Prostate gland (tissue), 2 donors: ENCODE data around the gene AP1S1. TPM values are rescaled to one million over a fixed set of nuclear protein-coding genes. Genes with fewer than 3 reads are reported as not detected.

Experiments
- DNase-seq: peaks from one replicate; pipeline ENCODE4 v3.0.0-alpha.2; 2019; ENCODE audit warnings: low spot score
- H3K27ac ChIP-seq, 2 donors: fragments of 200-600 bp; sonication (generic); 2 replicates each; pipeline ENCODE4 v1.5.1; 2017 to 2019
- H3K27me3 ChIP-seq: fragments of 200-600 bp; sonication (generic); replicated peaks from 2 replicates; pipeline ENCODE4 v1.5.1; 2019; ENCODE audit not compliant: insufficient read depth
- H3K36me3 ChIP-seq, 2 donors: fragments of 200-600 bp; sonication (generic); 1 replicate in 1 of 2; 2 replicates in 1 of 2; pipeline versions ENCODE4 v1.5.1 to v1.8.1; 2017 to 2019
- H3K4me1 ChIP-seq: fragments of 200-600 bp; sonication (generic); replicated peaks from 2 replicates; pipeline ENCODE4 v1.5.1; 2019
- H3K4me3 ChIP-seq, 2 donors: fragments of 200-600 bp; sonication (generic); 2 replicates each; pipeline ENCODE4 v1.5.1; 2017 to 2019
- H3K9me3 ChIP-seq: fragments of 200-600 bp; sonication (generic); 2 replicates; pipeline ENCODE4 v1.5.1; 2017
- POLR2A ChIP-seq: fragments of 450-650 bp; IDR thresholded peaks from one replicate; pipeline ENCODE4 v1.6.1; 2016; ENCODE audit warnings: antibody characterized with exemption, mild to moderate bottlenecking
- POLR2AphosphoS5 ChIP-seq: sonication (generic); formaldehyde crosslinking; IDR thresholded peaks from one replicate; pipeline ENCODE4 v1.6.1; 2017; ENCODE audit warnings: antibody characterized with exemption
- WGBS: methylation state at CpG from one replicate; pipeline ENCODE4 v1.1.5; 2018; 5-methylcytosine and 5-hydroxymethylcytosine counted together
- intact Hi-C: fragments of 100-400 bp; cut with DNase I; formaldehyde crosslinking; loops from one replicate; pipeline ENCODE4 v1.14.2; 2022
- total RNA-seq, 2 donors: library from RNA; depleted of rRNA; stranded (reverse); fragments of >200 nt; gene quantifications; one replicate each; pipeline ENCODE4 v1.1.0, GENCODE V29; 2016
- TF ChIP-seq, protein P1 (sequence below), 4 experiments: fragments of 200-600 bp in 2 of 4; fragments of 450-650 bp in 2 of 4; sonication (generic) in 2 of 4; IDR thresholded peaks; 1 replicate in 3 of 4; 2 replicates in 1 of 4; pipeline ENCODE4 v1.5.1; 2016 to 2019; ENCODE audit warnings: antibody characterized with exemption in 4 of 4, mild to moderate bottlenecking in 2 of 4, moderate library complexity in 2 of 4

The AP1S1 gene
- total RNA-seq, 2 donors from 2014 or later: 47.2 to 90.0 TPM

GRCh38 chr7:101166648-101166908 is 12.3 kb downstream of the AP1S1 start:
- no peak for TF ChIP-seq POLR2A
- TF ChIP-seq POLR2AphosphoS5: no peak
- TF ChIP-seq, protein P1, sequence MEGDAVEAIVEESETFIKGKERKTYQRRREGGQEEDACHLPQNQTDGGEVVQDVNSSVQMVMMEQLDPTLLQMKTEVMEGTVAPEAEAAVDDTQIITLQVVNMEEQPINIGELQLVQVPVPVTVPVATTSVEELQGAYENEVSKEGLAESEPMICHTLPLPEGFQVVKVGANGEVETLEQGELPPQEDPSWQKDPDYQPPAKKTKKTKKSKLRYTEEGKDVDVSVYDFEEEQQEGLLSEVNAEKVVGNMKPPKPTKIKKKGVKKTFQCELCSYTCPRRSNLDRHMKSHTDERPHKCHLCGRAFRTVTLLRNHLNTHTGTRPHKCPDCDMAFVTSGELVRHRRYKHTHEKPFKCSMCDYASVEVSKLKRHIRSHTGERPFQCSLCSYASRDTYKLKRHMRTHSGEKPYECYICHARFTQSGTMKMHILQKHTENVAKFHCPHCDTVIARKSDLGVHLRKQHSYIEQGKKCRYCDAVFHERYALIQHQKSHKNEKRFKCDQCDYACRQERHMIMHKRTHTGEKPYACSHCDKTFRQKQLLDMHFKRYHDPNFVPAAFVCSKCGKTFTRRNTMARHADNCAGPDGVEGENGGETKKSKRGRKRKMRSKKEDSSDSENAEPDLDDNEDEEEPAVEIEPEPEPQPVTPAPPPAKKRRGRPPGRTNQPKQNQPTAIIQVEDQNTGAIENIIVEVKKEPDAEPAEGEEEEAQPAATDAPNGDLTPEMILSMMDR (IDR thresholded peaks at IDR 0.05): no peak
- no peak for DNase-seq
- intact Hi-C loops: no loop called here
- no peaks in the 10 kb centered on the region for H3K9me3 ChIP-seq
- peaks cover 38% of the 10 kb centered on the region for H3K27me3 ChIP-seq
- 3% methylated on average over 10 of the region's 11 CpGs for WGBS
- no peaks in the 10 kb centered on the region for H3K36me3 ChIP-seq
- H3K4me3 ChIP-seq: no peak overlapping the region
- H3K27ac ChIP-seq: no peak overlapping the region
- peaks cover 13% of the 10 kb centered on the region for H3K4me1 ChIP-seq

DNA sequence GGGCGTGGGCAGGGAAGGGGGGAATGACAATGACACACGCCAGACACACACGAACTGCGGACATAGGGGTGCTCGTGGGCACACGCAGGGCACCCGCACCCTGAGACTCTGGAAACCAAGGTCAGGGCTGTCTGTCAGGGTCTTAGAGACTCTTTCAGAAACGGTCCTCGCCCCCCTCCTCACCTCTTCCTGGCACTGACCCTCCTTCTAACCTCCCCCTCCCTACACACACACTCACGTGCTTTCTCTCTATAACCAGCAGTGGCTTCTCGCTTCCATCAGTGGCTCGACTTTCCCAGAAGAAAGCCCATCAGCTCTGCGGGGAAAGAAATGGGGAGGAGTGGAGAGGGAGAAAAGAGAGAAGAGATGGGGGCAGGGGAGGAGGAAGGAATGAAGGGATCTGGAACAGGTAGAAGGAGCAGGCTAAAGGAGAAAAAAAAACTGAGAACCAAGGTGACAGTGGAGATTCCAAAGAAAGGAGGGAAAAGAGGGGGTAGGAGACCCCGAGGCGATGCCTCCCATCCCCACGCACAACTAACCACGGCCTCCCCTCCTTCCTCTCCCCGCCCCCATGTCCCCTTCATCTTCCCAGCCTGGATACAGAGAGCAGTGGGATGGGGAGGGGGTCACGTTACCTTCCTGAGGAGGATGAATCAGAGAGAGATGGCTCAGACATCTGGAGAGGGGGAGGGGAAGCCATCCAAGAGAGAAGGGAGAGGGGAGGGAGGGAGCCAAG is 12.8 kb downstream of the AP1S1 start:
- intact Hi-C loops: no loop called here
- no peaks in the 10 kb centered on the region for H3K36me3 ChIP-seq
- peaks cover 43% of the 10 kb centered on the region for H3K27me3 ChIP-seq
- TF ChIP-seq POLR2AphosphoS5: no peak
- TF ChIP-seq, protein P1 (IDR thresholded peaks at IDR 0.05): no peak
- TF ChIP-seq POLR2A: no peak
- H3K27ac ChIP-seq: no peak overlapping the region
- peaks cover 14% of the 10 kb centered on the region for H3K4me1 ChIP-seq
- H3K4me3 ChIP-seq: no peak overlapping the region
- no peaks in the 10 kb centered on the region for H3K9me3 ChIP-seq
- no peak for DNase-seq
- WGBS: 2% methylated on average over 19 of the region's 19 CpGs

- intact Hi-C loops: no loop called here
- no peak for DNase-seq
- peaks cover 51% of the 10 kb centered on the region for H3K27me3 ChIP-seq
- TF ChIP-seq POLR2AphosphoS5: no peak
- TF ChIP-seq, protein P1 (IDR thresholded peaks at IDR 0.05): no peak
- TF ChIP-seq POLR2A: no peak
- no peaks in the 10 kb centered on the region for H3K36me3 ChIP-seq
- H3K4me1 ChIP-seq: peaks cover 18% of the 10 kb centered on the region
- no peak overlapping the region for H3K27ac ChIP-seq
- 2% methylated on average over 12 of the region's 12 CpGs for WGBS
- H3K9me3 ChIP-seq: no peaks in the 10 kb centered on the region
- H3K4me3 ChIP-seq: no peak overlapping the region
These were observed 13.6 kb downstream of the AP1S1 start for GRCh38 chr7:101167645-101168411.

DNA sequence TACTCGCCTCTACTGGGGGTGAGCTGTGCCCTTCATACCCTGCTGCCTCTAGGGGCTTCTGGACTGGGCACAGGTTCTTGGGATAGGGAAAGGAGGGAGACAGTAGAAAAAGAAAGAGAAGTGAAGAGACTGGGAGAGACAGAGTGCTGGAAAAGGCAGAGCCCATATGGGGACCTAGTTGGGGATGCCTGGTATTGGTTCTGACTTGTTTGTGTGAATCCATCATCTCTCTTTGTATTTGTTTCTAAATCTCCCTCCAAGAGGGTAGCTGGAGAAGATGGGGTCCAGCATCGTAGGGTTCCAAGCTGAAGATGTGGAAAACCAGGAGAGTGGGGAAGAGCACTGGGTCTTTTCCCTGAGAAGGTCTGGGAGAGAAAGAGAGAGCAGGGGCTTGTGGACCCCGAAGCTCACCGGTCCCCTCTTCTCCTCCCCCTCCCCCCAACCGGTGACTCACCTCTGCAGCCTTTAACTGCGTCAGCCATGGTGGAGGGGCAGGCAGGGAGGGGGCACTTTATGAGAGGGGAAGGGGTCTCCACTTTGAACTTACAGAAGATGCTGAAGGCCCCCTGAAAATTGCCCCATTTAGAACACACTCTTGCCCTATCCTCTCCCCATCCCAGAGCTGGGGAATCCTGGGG is 14.3 kb downstream of the AP1S1 start:
- Histone ChIP-seq H3K27me3 (peaks cover 53% of the 10 kb centered on the region), H3K4me3 (no peak overlapping the region), H3K9me3 (no peaks in the 10 kb centered on the region), H3K4me1 (peaks cover 15% of the 10 kb centered on the region), H3K27ac (no peak overlapping the region), H3K36me3 (no peaks in the 10 kb centered on the region)
- WGBS: 5% methylated on average over 6 of the region's 6 CpGs
- intact Hi-C loops: no loop called here
- TF ChIP-seq, protein P1 (IDR thresholded peaks at IDR 0.05): no peak
- TF ChIP-seq POLR2A: no peak
- TF ChIP-seq POLR2AphosphoS5: no peak
- DNase-seq: no peak
